Measurements from ENCODE around the gene RIPK1.
"Not testable (repeated sequence)": the region's sequence is repeated elsewhere in the genome, so short reads cannot be mapped to it uniquely, and the experiment has no call there.

Gene RIPK1

GRCh38 chr6:3068329-3069214 lies at the start of gene RIPK1:
TSS of gene RIPK1 (plus strand) at chr6:3068494. CDS start at chr6:3076824, 8,330 bp downstream.
- peak; percentile 93 for DNase-seq (ENCODE audit: low spot score)

- DNase-seq (ENCODE audit: low spot score) = no peak
Observed at GRCh38 chr6:3019065-3019464, 49.2 kb upstream of the RIPK1 start.

- DNase-seq (ENCODE audit: low spot score) = no peak
Observed at GRCh38 chr6:3019749-3020320, 48.5 kb upstream of the RIPK1 start.

- not testable (repeated sequence) for DNase-seq (ENCODE audit: low spot score)
Observed at GRCh38 chr6:3020976-3021598, 47.2 kb upstream of the RIPK1 start.

GRCh38 chr6:3022765-3023662 lies 45.3 kb upstream of the RIPK1 start:
- DNase-seq (ENCODE audit: low spot score) = peak; percentile 41

- DNase-seq (ENCODE audit: low spot score) = peak; percentile 94
Observed at GRCh38 chr6:3023663-3024483, 44.4 kb upstream of the RIPK1 start.

GRCh38 chr6:3026791-3027626 lies 41.3 kb upstream of the RIPK1 start:
- peak; percentile 55 for DNase-seq (ENCODE audit: low spot score)

- not testable (repeated sequence) for DNase-seq (ENCODE audit: low spot score)
Observed at GRCh38 chr6:3028156-3028555, 40.1 kb upstream of the RIPK1 start.

GRCh38 chr6:3031857-3032640 lies 36.2 kb upstream of the RIPK1 start:
- DNase-seq (ENCODE audit: low spot score) = no peak

GRCh38 chr6:3032986-3033385 lies 35.3 kb upstream of the RIPK1 start:
- DNase-seq (ENCODE audit: low spot score) = no peak

GRCh38 chr6:3033652-3034051 lies 34.6 kb upstream of the RIPK1 start:
- DNase-seq (ENCODE audit: low spot score) = no peak

GRCh38 chr6:3035397-3035796 lies 32.9 kb upstream of the RIPK1 start:
- DNase-seq (ENCODE audit: low spot score) = no peak

GRCh38 chr6:3036861-3037637 lies 31.2 kb upstream of the RIPK1 start:
- no peak for DNase-seq (ENCODE audit: low spot score)

GRCh38 chr6:3037638-3038365 lies 30.5 kb upstream of the RIPK1 start:
- DNase-seq (ENCODE audit: low spot score) = no peak

GRCh38 chr6:3039384-3039783 lies 28.9 kb upstream of the RIPK1 start:
- DNase-seq (ENCODE audit: low spot score) = no peak

GRCh38 chr6:3041147-3041546 lies 27.1 kb upstream of the RIPK1 start:
- DNase-seq (ENCODE audit: low spot score) = no peak

GRCh38 chr6:3041606-3042005 lies 26.7 kb upstream of the RIPK1 start:
- DNase-seq (ENCODE audit: low spot score) = no peak

GRCh38 chr6:3045369-3045768 lies 22.9 kb upstream of the RIPK1 start:
- no peak for DNase-seq (ENCODE audit: low spot score)

Measured in CD4-positive, alpha-beta T cell treated with Interleukin-2 at 100 ng/mL for 4 hours (primary cell).